Measurements from ENCODE around the gene MTFMT.
"Not testable (repeated sequence)": the region's sequence is repeated elsewhere in the genome, so short reads cannot be mapped to it uniquely, and the experiment has no call there.

The MTFMT gene

GRCh38 chr15:65038836-65039235 is 9.4 kb upstream of the MTFMT start:
- no peak for DNase-seq (ENCODE audit: low spot score)

GRCh38 chr15:65038428-65038827 is 9.0 kb upstream of the MTFMT start:
- DNase-seq (ENCODE audit: low spot score): no peak

GRCh38 chr15:65037309-65037708 is 7.9 kb upstream of the MTFMT start:
- DNase-seq (ENCODE audit: low spot score): no peak

GRCh38 chr15:65034719-65035118 is 5.3 kb upstream of the MTFMT start:
- DNase-seq (ENCODE audit: low spot score): no peak

GRCh38 chr15:65033659-65034269 is 4.3 kb upstream of the MTFMT start:
- DNase-seq (ENCODE audit: low spot score): peak; percentile 74

GRCh38 chr15:65032801-65033537 is 3.5 kb upstream of the MTFMT start:
- DNase-seq (ENCODE audit: low spot score): peak; percentile 91

- no peak for DNase-seq (ENCODE audit: low spot score)
Observed at GRCh38 chr15:65029736-65030208, 333 bp upstream of the MTFMT start.

- no peak for DNase-seq (ENCODE audit: low spot score)
Observed at GRCh38 chr15:65028338-65028737, 1.1 kb downstream of the MTFMT start.

- no peak for DNase-seq (ENCODE audit: low spot score)
Observed at GRCh38 chr15:65027593-65027992, 1.8 kb downstream of the MTFMT start.

- DNase-seq (ENCODE audit: low spot score): no peak
Observed at GRCh38 chr15:65026756-65027155, 2.7 kb downstream of the MTFMT start.

- DNase-seq (ENCODE audit: low spot score): no peak
Observed at GRCh38 chr15:65021488-65021887, 8.0 kb downstream of the MTFMT start.

- no peak for DNase-seq (ENCODE audit: low spot score)
Observed at GRCh38 chr15:65020419-65020818, 9.0 kb downstream of the MTFMT start.

GRCh38 chr15:65011198-65011597 is 18.2 kb downstream of the MTFMT start:
- not testable (repeated sequence) for DNase-seq (ENCODE audit: low spot score)

- peak; percentile 40 for DNase-seq (ENCODE audit: low spot score)
Observed at GRCh38 chr15:65008983-65009382, 20.5 kb downstream of the MTFMT start.

- no peak for DNase-seq (ENCODE audit: low spot score)
Observed at GRCh38 chr15:65006876-65007275, 22.6 kb downstream of the MTFMT start.

- DNase-seq (ENCODE audit: low spot score): no peak
Observed at GRCh38 chr15:65004993-65005392, 24.4 kb downstream of the MTFMT start.

- DNase-seq (ENCODE audit: low spot score): no peak
Observed at GRCh38 chr15:64997745-64998375, 31.6 kb downstream of the MTFMT start.

- no peak for DNase-seq (ENCODE audit: low spot score)
Observed at GRCh38 chr15:64997066-64997465, 32.4 kb downstream of the MTFMT start.

GRCh38 chr15:64993290-64993689 is 36.1 kb downstream of the MTFMT start:
- no peak for DNase-seq (ENCODE audit: low spot score)

- no peak for DNase-seq (ENCODE audit: low spot score)
Observed at GRCh38 chr15:64991536-64992135, 37.8 kb downstream of the MTFMT start.

- no peak for DNase-seq (ENCODE audit: low spot score)
Observed at GRCh38 chr15:64990168-64990470, 39.3 kb downstream of the MTFMT start.

- DNase-seq (ENCODE audit: low spot score): peak; percentile 96
Observed at GRCh38 chr15:64989416-64990167, 39.8 kb downstream of the MTFMT start, which contains the start of gene SPG21. Gene SPG21, minus strand, starts transcription at chr15:64989914. Its CDS starts 6,345 bp downstream, at chr15:64983569.
